Measurements from ENCODE around the gene RBL1. TPM values are rescaled to one million over a fixed set of nuclear protein-coding genes. Genes with fewer than 3 reads are reported as not detected.
"Not testable (repeated sequence)": the region's sequence is repeated elsewhere in the genome, so short reads cannot be mapped to it uniquely, and the experiment has no call there.

Gene RBL1
- total RNA-seq, 2 donors from 2014 or later, result 6.9 to 17.6 TPM

GRCh38 chr20:37055276-37055675, 40.5 kb downstream of the RBL1 start:
- no peaks in the 10 kb centered on the region for H3K4me1 ChIP-seq
- no peak overlapping the region for H3K4me3 ChIP-seq
- no peak overlapping the region for H3K9ac ChIP-seq (ENCODE audit: low read depth in 2 of 2, low read length in 2 of 2)
- intact Hi-C loops (cut with DNase I), result no loop called here
- H3K36me3 ChIP-seq, result no peaks in the 10 kb centered on the region
- H3K27me3 ChIP-seq, result no peaks in the 10 kb centered on the region
- no peak overlapping the region for H3K27ac ChIP-seq
- DNase-seq, result no peak
- H3K9me3 ChIP-seq, result no peaks in the 10 kb centered on the region
- no peak for TF ChIP-seq CTCF (IDR thresholded peaks at IDR 0.05)

GRCh38 chr20:37053230-37053950, 42.4 kb downstream of the RBL1 start:
- H3K36me3 ChIP-seq, result no peaks in the 10 kb centered on the region
- no peak for DNase-seq

GRCh38 chr20:37042986-37043972, 52.5 kb downstream of the RBL1 start:
- intact Hi-C loops (cut with DNase I), result no loop called here
- H3K4me1 ChIP-seq, result no peaks in the 10 kb centered on the region
- no peak for TF ChIP-seq CTCF (IDR thresholded peaks at IDR 0.05)
- no peak overlapping the region for H3K4me3 ChIP-seq
- H3K36me3 ChIP-seq, result peaks cover 4% of the 10 kb centered on the region
- H3K27me3 ChIP-seq, result no peaks in the 10 kb centered on the region
- H3K9ac ChIP-seq (ENCODE audit: low read depth in 2 of 2, low read length in 2 of 2), result no peak overlapping the region
- no peaks in the 10 kb centered on the region for H3K9me3 ChIP-seq
- no peak overlapping the region for H3K27ac ChIP-seq
- no peak for DNase-seq

More at GRCh38 chr20:37053230-37053950, 42.4 kb downstream of the RBL1 start:
- H3K9ac ChIP-seq (ENCODE audit: low read depth in 2 of 2, low read length in 2 of 2), result no peak overlapping the region
- no peaks in the 10 kb centered on the region for H3K27me3 ChIP-seq
- H3K27ac ChIP-seq, result no peak overlapping the region
- H3K9me3 ChIP-seq, result no peaks in the 10 kb centered on the region
- no peaks in the 10 kb centered on the region for H3K4me1 ChIP-seq
- intact Hi-C loops (cut with DNase I), result no loop called here
- TF ChIP-seq CTCF (IDR thresholded peaks at IDR 0.05), result no peak
- no peak overlapping the region for H3K4me3 ChIP-seq

GRCh38 chr20:37039366-37039765, 56.4 kb downstream of the RBL1 start:
- H3K9me3 ChIP-seq; H3K4me1 ChIP-seq; H3K9ac ChIP-seq (ENCODE audit: low read depth in 2 of 2, low read length in 2 of 2); H3K36me3 ChIP-seq; intact Hi-C loops (cut with DNase I); H3K4me3 ChIP-seq; DNase-seq; H3K27ac ChIP-seq; H3K27me3 ChIP-seq: not testable (repeated sequence)

GRCh38 chr20:37032077-37032476, 63.7 kb downstream of the RBL1 start:
- Histone ChIP-seq H3K4me1 (no peaks in the 10 kb centered on the region), H3K27ac (no peak overlapping the region), H3K36me3 (no peaks in the 10 kb centered on the region), H3K4me3 (no peak overlapping the region), H3K9me3 (no peaks in the 10 kb centered on the region), H3K9ac (ENCODE audit: low read depth in 2 of 2, low read length in 2 of 2) (no peak overlapping the region), H3K27me3 (no peaks in the 10 kb centered on the region)
- intact Hi-C loops (cut with DNase I), result no loop called here
- DNase-seq, result no peak
- TF ChIP-seq CTCF (IDR thresholded peaks at IDR 0.05), result no peak
